ENCODE measurements around the gene SEM1. TPM values are rescaled to one million over a fixed set of nuclear protein-coding genes. Genes with fewer than 3 reads are reported as not detected.

The SEM1 gene
- total and polyA plus RNA-seq, 9 of the 15 experiments (the other 6 are each of a cell fraction or from before 2014, with no cell fraction given), result 74.7 to 938 (median 454) TPM

DNA sequence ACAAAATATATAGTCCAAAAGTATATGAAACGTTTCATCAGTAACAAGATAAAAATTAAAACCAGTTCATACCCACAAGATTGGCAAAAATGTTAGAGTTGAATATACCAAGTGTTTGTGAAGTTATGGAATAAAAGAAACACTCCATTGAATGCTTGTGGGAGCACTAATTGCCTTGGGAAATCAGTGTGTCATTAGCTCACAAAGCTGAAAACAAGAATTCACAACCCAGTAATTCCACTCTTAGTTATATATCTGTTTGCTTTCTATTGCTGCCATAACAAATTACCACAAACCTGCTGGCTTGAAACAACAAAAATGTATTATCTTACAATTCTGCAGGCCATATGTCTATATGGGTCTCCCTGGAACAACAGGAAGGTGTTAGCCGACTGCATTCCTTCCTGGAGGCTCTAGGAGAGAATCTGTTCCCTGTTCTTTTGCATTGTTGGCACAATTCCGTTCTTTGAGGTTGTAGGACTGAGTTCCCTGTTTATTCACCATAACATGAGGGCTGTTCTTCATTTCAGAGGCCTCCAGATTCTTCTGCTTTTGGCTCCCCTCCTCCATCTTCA is 45.7 kb downstream of the SEM1 start (continued):
- TF ChIP-seq, protein P1, sequence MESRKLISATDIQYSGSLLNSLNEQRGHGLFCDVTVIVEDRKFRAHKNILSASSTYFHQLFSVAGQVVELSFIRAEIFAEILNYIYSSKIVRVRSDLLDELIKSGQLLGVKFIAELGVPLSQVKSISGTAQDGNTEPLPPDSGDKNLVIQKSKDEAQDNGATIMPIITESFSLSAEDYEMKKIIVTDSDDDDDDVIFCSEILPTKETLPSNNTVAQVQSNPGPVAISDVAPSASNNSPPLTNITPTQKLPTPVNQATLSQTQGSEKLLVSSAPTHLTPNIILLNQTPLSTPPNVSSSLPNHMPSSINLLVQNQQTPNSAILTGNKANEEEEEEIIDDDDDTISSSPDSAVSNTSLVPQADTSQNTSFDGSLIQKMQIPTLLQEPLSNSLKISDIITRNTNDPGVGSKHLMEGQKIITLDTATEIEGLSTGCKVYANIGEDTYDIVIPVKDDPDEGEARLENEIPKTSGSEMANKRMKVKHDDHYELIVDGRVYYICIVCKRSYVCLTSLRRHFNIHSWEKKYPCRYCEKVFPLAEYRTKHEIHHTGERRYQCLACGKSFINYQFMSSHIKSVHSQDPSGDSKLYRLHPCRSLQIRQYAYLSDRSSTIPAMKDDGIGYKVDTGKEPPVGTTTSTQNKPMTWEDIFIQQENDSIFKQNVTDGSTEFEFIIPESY (CRISPR knock-in tag; IDR thresholded peaks at IDR 0.05), result no peak
- TF ChIP-seq TGIF2 (CRISPR knock-in tag; IDR thresholded peaks at IDR 0.05) (no peak), ZNF436 (CRISPR knock-in tag; IDR thresholded peaks at IDR 0.05) (no peak), XRCC5 (IDR thresholded peaks at IDR 0.05; ENCODE audit: low read depth, low read length) (no peak), TSC22D4 (tag; IDR thresholded peaks at IDR 0.05) (no peak), MAFG (tag; conservative IDR thresholded peaks at IDR 0.05) (no peak), SAFB2 (IDR thresholded peaks at IDR 0.05; ENCODE audit: borderline replicate concordance, low read depth, low read length, severe bottlenecking) (no peak)
- TF ChIP-seq, protein P2, sequence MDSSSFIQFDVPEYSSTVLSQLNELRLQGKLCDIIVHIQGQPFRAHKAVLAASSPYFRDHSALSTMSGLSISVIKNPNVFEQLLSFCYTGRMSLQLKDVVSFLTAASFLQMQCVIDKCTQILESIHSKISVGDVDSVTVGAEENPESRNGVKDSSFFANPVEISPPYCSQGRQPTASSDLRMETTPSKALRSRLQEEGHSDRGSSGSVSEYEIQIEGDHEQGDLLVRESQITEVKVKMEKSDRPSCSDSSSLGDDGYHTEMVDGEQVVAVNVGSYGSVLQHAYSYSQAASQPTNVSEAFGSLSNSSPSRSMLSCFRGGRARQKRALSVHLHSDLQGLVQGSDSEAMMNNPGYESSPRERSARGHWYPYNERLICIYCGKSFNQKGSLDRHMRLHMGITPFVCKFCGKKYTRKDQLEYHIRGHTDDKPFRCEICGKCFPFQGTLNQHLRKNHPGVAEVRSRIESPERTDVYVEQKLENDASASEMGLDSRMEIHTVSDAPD (CRISPR knock-in tag; IDR thresholded peaks at IDR 0.05), result no peak
- TF ChIP-seq, protein P3, sequence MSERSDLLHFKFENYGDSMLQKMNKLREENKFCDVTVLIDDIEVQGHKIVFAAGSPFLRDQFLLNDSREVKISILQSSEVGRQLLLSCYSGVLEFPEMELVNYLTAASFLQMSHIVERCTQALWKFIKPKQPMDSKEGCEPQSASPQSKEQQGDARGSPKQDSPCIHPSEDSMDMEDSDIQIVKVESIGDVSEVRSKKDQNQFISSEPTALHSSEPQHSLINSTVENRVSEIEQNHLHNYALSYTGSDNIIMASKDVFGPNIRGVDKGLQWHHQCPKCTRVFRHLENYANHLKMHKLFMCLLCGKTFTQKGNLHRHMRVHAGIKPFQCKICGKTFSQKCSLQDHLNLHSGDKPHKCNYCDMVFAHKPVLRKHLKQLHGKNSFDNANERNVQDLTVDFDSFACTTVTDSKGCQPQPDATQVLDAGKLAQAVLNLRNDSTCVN (CRISPR knock-in tag; IDR thresholded peaks at IDR 0.05), result no peak
